Activated T-helper 1 cell treated with anti-CD3 and anti-CD28 coated beads, Interleukin-12 subunit alpha, Interleukin-12 subunit beta, Interleukin-2, Interleukin-4 antibody, amounts not matched to agents 30 ng/mL and 10 ng/mL and 1 ng/mL, durations not matched to agents 14 hours and 24 hours and 36 hours (primary cell): ENCODE data around the gene NGLY1. TPM values are rescaled to one million over a fixed set of nuclear protein-coding genes. Genes with fewer than 3 reads are reported as not detected.

Experiments used
- DNase-seq: peaks from one replicate; pipeline ENCODE4 v3.0.0; 2021; ENCODE audit warnings: low spot score
- H3K27ac Mint-ChIP-seq: one replicate; pipeline ENCODE4 v1.8.0; 2021; ENCODE audit warnings: mild to moderate bottlenecking, mixed read lengths
- H3K27me3 Mint-ChIP-seq: one replicate; pipeline ENCODE4 v1.8.0; 2022; ENCODE audit warnings: mild to moderate bottlenecking, moderate library complexity, mixed read lengths; ENCODE audit not compliant: insufficient read depth
- H3K36me3 Mint-ChIP-seq: one replicate; pipeline ENCODE4 v1.8.0; 2021; ENCODE audit warnings: low read depth, mixed read lengths
- H3K4me1 Mint-ChIP-seq: one replicate; pipeline ENCODE4 v1.8.0; 2021; ENCODE audit warnings: low read depth, mixed read lengths
- H3K4me3 Mint-ChIP-seq: one replicate; pipeline ENCODE4 v1.8.0; 2021; ENCODE audit warnings: mild to moderate bottlenecking, moderate library complexity, mixed read lengths
- H3K9me3 Mint-ChIP-seq: one replicate; pipeline ENCODE4 v1.8.0; 2021; ENCODE audit warnings: mixed read lengths
- intact Hi-C: fragments of 100-400 bp; cut with micrococcal nuclease; formaldehyde crosslinking; loops from one replicate; pipeline ENCODE4 v1.15.1; 2024
- total RNA-seq: library from RNA; stranded (reverse); gene quantifications from 2 replicates; pipeline ENCODE4 v1.2.3, GENCODE V29; 2022

Gene NGLY1
- 57.9 and 59.2 TPM in 2 replicates for total RNA-seq

GRCh38 chr3:25782938-25783660 is at the start of gene NGLY1:
NGLY1 (minus strand) TSS chr3:25783443; CDS start chr3:25783390, 53 bp downstream.
- Mint-ChIP-seq H3K9me3 (no peaks in the 10 kb centered on the region), H3K27me3 (no peaks in the 10 kb centered on the region), H3K36me3 (peaks cover 17% of the 10 kb centered on the region), H3K4me3 (peak within 1 kb of the TSS; percentile 86), H3K4me1 (peaks cover 59% of the 10 kb centered on the region), H3K27ac (peak within 1 kb of the TSS; percentile 82)
- intact Hi-C loops = loop anchor here (1.0 to 10.0 kb wide), 5 partner anchors 7 to 1868 kb away; partner anchors contain the start of genes NKIRAS1, OXSM, RPL15 and SLC4A7
- peak; percentile 84 for DNase-seq

DNA sequence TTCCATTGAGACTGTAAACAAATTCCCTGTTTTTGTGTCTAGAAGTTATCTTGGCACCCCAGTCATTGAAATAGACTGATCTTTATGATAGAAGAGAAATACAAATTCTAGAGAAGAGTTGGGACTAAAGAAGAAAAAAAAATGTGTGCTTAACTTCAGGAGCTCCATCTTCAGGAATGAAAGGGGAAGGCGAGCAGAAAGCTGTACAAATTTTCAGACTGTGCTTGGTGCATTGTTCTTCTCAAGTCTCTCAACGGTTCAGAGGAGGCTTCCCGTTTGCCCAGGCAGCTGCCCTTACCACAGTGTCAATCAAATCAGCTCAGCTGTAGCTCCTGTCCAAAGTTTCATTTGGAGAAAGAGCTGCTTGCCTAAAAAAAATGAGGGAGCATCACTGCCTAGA is 48.3 kb upstream of the NGLY1 start:
- intact Hi-C loops = loop anchor here (1.0 kb wide), 1 partner anchor 183 kb away; no protein-coding TSS in a partner anchor
- Mint-ChIP-seq H3K36me3 (no peaks in the 10 kb centered on the region), H3K4me1 (no peaks in the 10 kb centered on the region), H3K27ac (no peak overlapping the region), H3K27me3 (peaks cover 13% of the 10 kb centered on the region), H3K4me3 (no peak overlapping the region), H3K9me3 (peaks cover 3% of the 10 kb centered on the region)
- DNase-seq = no peak

DNA sequence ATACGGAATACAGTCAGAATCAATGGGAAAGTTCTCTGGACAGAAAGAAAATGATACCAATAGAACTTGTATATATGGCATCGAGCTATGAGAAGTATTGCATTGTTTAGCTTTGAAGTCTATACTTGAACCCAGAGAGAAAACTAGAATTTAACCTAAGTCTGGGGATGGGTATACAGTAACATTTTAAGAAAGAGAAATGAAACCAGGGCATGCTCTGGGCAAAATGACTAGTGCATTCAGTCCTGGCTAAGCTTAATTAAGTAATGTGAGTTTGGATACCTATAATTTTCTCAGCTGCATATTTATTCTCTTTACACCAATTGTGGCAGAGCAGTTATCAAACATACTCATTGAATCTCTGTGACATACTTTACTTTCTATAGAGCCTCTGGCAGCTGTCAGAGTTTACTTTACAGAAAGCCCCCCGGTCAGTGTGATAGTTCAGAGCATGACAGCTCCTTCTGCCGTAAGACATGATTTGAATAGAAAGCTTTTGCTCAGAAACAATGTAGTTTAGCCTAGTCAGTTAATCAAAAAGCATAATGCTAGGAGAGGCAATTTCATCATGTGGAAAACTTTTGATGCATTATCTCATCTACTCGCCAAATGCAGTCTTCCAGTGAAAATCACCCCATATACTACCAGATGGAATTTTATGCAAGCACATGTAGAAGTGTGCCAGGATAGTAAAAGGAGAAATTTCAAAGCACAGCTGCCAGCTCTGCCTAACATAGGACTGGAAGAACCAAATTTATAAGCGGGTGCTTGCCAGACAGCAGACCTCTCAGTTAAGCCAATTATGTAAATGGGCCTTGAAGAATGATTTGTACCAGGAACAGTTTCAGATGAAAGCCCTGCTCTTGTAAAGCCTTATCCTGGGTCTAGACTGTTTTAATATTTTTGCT is 47.4 kb upstream of the NGLY1 start:
- no peak for DNase-seq
- no peaks in the 10 kb centered on the region for H3K36me3 Mint-ChIP-seq
- no peak overlapping the region for H3K4me3 Mint-ChIP-seq
- intact Hi-C loops = loop anchor here (1.0 kb wide), 1 partner anchor 182 kb away; no protein-coding TSS in a partner anchor
- no peaks in the 10 kb centered on the region for H3K9me3 Mint-ChIP-seq
- H3K27me3 Mint-ChIP-seq = peaks cover 13% of the 10 kb centered on the region
- no peak overlapping the region for H3K27ac Mint-ChIP-seq
- H3K4me1 Mint-ChIP-seq = peaks cover 8% of the 10 kb centered on the region

- no peaks in the 10 kb centered on the region for H3K9me3 Mint-ChIP-seq
These were observed 43.3 kb upstream of the NGLY1 start for GRCh38 chr3:25826510-25826909.

DNA sequence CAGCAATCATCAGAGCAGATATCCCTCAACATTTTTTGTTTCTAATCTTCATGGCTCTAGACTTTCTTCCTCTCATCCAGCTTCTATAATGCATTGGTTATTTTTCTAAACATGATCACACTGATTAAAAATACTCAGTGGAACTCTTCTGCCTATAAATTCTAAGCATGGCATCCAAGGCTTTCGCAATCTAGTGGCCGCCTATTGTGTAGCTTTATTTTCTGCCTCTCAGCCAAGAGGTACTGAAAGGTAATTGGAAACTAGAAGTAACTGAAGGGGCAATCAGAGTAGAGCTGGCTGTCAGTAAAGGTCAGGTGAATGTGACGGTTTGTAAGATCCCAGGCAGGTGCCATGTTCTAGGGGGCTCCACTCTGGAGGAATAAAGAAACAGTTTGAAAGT is 40.1 kb upstream of the NGLY1 start:
- Mint-ChIP-seq H3K36me3 (no peaks in the 10 kb centered on the region), H3K27ac (no peak overlapping the region), H3K27me3 (no peaks in the 10 kb centered on the region), H3K4me3 (no peak overlapping the region), H3K9me3 (no peaks in the 10 kb centered on the region), H3K4me1 (peaks cover 8% of the 10 kb centered on the region)
- intact Hi-C loops = no loop called here
- DNase-seq = no peak

More at GRCh38 chr3:25826510-25826909, 43.3 kb upstream of the NGLY1 start:
- H3K27me3 Mint-ChIP-seq = peaks cover 6% of the 10 kb centered on the region
- DNase-seq = no peak
- H3K4me1 Mint-ChIP-seq = peaks cover 8% of the 10 kb centered on the region
- no peaks in the 10 kb centered on the region for H3K36me3 Mint-ChIP-seq
- H3K4me3 Mint-ChIP-seq = no peak overlapping the region
- H3K27ac Mint-ChIP-seq = no peak overlapping the region
- intact Hi-C loops = no loop called here

DNA sequence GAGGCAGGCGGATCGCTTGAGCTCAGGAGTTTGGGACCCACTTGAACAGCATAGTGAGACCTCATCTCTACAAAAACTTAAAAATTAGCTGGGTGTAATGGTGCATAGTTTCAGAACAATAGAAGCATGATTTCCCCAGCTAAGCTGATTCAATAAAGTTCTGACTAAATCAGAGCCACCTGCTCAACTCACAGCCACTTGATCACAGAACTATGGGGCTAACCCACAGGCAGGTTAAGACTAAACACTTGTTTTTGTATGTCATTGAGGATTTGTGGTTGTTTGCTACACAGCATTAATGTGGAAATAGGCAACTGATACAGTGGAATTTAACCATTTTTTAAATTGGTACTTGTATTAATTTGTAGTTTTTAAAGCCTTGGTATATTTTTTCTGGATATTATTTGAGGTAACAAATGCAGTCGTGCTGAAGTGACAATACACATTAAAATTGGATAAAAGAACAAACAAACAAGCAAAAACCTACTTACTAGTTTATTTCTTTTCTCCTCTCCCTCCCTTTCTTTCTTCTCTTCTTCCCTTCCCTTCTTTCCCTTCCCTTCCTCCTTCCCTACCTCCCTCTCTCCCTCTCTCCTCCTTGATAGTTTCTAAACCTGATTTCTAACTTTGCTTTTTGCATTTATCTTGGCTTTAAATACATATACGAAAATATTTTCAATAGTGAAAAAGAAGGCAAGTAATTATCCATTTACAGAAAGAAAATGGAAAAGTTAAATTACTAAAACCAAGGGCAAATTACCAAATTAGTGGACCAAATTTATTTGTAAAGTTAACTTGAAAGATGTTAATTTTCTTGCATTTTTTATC is 38.7 kb upstream of the NGLY1 start:
- H3K27ac Mint-ChIP-seq = no peak overlapping the region
- no peak overlapping the region for H3K4me3 Mint-ChIP-seq
- H3K9me3 Mint-ChIP-seq = no peaks in the 10 kb centered on the region
- peaks cover 12% of the 10 kb centered on the region for H3K4me1 Mint-ChIP-seq
- H3K27me3 Mint-ChIP-seq = no peaks in the 10 kb centered on the region
- intact Hi-C loops = no loop called here
- DNase-seq = no peak
- H3K36me3 Mint-ChIP-seq = no peaks in the 10 kb centered on the region

GRCh38 chr3:25820816-25821486 is 37.7 kb upstream of the NGLY1 start:
- no peaks in the 10 kb centered on the region for H3K27me3 Mint-ChIP-seq
- H3K4me1 Mint-ChIP-seq = peaks cover 13% of the 10 kb centered on the region
- H3K9me3 Mint-ChIP-seq = no peaks in the 10 kb centered on the region
- H3K36me3 Mint-ChIP-seq = no peaks in the 10 kb centered on the region
- no peak overlapping the region for H3K27ac Mint-ChIP-seq
- no peak overlapping the region for H3K4me3 Mint-ChIP-seq
- intact Hi-C loops = no loop called here
- no peak for DNase-seq

GRCh38 chr3:25820366-25820765 is 37.1 kb upstream of the NGLY1 start:
- DNase-seq = no peak
- Mint-ChIP-seq H3K27ac (no peak overlapping the region), H3K9me3 (no peaks in the 10 kb centered on the region), H3K4me3 (no peak overlapping the region), H3K27me3 (no peaks in the 10 kb centered on the region), H3K4me1 (peaks cover 10% of the 10 kb centered on the region), H3K36me3 (no peaks in the 10 kb centered on the region)
- intact Hi-C loops = no loop called here

DNA sequence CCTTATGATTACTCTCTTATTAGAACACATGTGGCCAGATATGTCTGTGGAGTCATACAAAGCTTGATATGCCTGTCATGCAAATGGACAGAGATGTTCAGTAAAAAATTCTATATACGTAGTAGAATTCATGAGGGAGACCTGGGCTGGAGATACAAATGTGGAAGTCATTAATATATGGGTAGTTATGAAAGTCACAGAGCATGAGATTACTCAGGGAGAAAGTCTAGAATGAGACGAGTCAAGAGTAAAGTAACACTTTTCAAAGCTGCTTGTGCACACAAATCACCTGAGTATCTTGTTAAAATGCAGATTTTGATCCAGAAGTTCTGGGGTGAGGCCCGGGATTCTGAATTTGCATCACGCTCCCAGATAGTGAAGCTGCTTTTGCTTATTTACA is 35.1 kb upstream of the NGLY1 start:
- no peak overlapping the region for H3K4me3 Mint-ChIP-seq
- peaks cover 10% of the 10 kb centered on the region for H3K4me1 Mint-ChIP-seq
- no peaks in the 10 kb centered on the region for H3K9me3 Mint-ChIP-seq
- peaks cover 2% of the 10 kb centered on the region for H3K27me3 Mint-ChIP-seq
- DNase-seq = no peak
- H3K27ac Mint-ChIP-seq = no peak overlapping the region
- intact Hi-C loops = no loop called here
- no peaks in the 10 kb centered on the region for H3K36me3 Mint-ChIP-seq

GRCh38 chr3:25817638-25818037 is 34.4 kb upstream of the NGLY1 start:
- intact Hi-C loops = no loop called here
- H3K9me3 Mint-ChIP-seq = no peaks in the 10 kb centered on the region
- no peak overlapping the region for H3K4me3 Mint-ChIP-seq
- no peak overlapping the region for H3K27ac Mint-ChIP-seq
- peaks cover 2% of the 10 kb centered on the region for H3K27me3 Mint-ChIP-seq
- no peaks in the 10 kb centered on the region for H3K36me3 Mint-ChIP-seq
- no peak for DNase-seq
- H3K4me1 Mint-ChIP-seq = peaks cover 10% of the 10 kb centered on the region

DNA sequence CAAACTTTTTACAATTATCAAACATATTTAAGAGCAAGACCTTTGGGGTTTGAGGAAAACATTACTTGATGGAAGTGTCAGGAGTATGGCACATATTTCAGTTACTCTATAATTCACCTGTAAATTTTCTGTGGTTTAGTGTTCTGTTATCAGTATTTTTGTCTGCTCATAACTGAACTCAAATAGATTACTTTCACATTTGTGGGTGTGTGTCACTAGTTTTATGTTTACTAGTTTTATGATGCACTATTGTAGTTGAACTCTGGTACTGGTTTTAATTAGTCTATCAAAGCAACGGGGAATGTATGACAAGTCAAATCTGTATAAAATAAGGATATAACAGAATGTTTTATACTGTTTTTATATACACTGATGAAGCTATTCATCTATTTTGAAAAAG is 33.9 kb upstream of the NGLY1 start:
- H3K4me1 Mint-ChIP-seq = peaks cover 10% of the 10 kb centered on the region
- no peak for DNase-seq
- intact Hi-C loops = no loop called here
- H3K4me3 Mint-ChIP-seq = no peak overlapping the region
- H3K9me3 Mint-ChIP-seq = no peaks in the 10 kb centered on the region
- no peak overlapping the region for H3K27ac Mint-ChIP-seq
- H3K36me3 Mint-ChIP-seq = no peaks in the 10 kb centered on the region
- H3K27me3 Mint-ChIP-seq = peaks cover 2% of the 10 kb centered on the region

DNA sequence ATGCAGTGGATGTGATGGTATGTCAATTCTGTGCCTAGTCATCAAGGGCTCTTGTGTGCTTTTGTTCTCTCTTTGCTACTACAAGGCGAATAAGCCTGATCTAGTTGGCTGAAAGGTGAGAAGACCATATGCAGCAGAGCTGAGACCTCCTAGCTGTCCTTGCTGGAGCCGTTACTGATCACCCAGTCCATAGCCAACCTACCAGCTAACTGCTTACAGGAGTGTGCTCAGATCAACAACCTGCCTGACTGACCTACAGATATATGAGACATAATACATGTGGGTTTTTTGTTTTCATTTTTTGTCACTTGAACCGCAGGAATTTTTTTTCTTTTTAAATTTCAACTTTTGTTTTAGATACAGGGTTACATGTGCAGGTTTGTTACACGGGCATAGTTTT is 29.4 kb upstream of the NGLY1 start:
- Mint-ChIP-seq H3K27ac (no peak overlapping the region), H3K36me3 (no peaks in the 10 kb centered on the region), H3K4me1 (peaks cover 10% of the 10 kb centered on the region), H3K4me3 (no peak overlapping the region), H3K27me3 (peaks cover 9% of the 10 kb centered on the region), H3K9me3 (no peaks in the 10 kb centered on the region)
- no peak for DNase-seq
- intact Hi-C loops = no loop called here
